NB4 (cell line): Measurements from ENCODE around the gene SH3YL1.

ENCODE experiments used
- CTCF ChIP-seq: IDR thresholded peaks from one replicate; pipeline ENCODE4 v1.5.1; 2012; ENCODE audit warnings: low read depth, low read length
- MAX ChIP-seq: IDR thresholded peaks from 2 replicates; pipeline ENCODE4 v1.6.1; 2011; ENCODE audit warnings: low read depth, low read length
- POLR2A ChIP-seq: IDR thresholded peaks from 2 replicates; pipeline ENCODE4 v1.6.1; 2011; ENCODE audit warnings: mild to moderate bottlenecking; ENCODE audit not compliant: insufficient read length; ENCODE audit errors: extremely low read depth

- TF ChIP-seq POLR2A (no peak), CTCF (no peak), MAX (no peak)
Measured at GRCh38 chr2:309954-310510, 46.2 kb upstream of the SH3YL1 start.
